WTC11 (cell line): ENCODE results near the gene MORC1. TPM values are rescaled to one million over a fixed set of nuclear protein-coding genes. Genes with fewer than 3 reads are reported as not detected.
"Not testable (repeated sequence)": the region's sequence is repeated elsewhere in the genome, so short reads cannot be mapped to it uniquely, and the experiment has no call there.

Experiments used
- ATAC-seq: fragments of 200-7000 bp; cut with Tn5 transposase; 2 replicates; pipeline ENCODE4 v1.10.0; 2021; ENCODE audit warnings: mild to moderate bottlenecking, moderate library complexity
- CTCF ChIA-PET: fragments of 300-600 bp; sonication (Branson Sonifier 250); formaldehyde crosslinking; loops from one replicate; lab custom pipeline; 2021; ENCODE audit warnings: antibody characterized with exemption; lab: Charles Lee
- POLR2A ChIA-PET: fragments of 350-600 bp; sonication (Branson Sonifier 250); formaldehyde crosslinking; loops from one replicate; lab custom pipeline; 2021; ENCODE audit warnings: antibody characterized with exemption; lab: Charles Lee
- DNase-seq: peaks from one replicate; pipeline ENCODE4 v3.0.0; 2021; ENCODE audit warnings: low spot score
- H3K27ac Mint-ChIP-seq: 2 replicates; pipeline ENCODE4 v1.8.0; 2021; ENCODE audit warnings: mixed read lengths
- H3K27me3 Mint-ChIP-seq: 2 replicates; pipeline ENCODE4 v1.8.0; 2021; ENCODE audit warnings: low read depth, mild to moderate bottlenecking, moderate library complexity, mixed read lengths
- H3K36me3 Mint-ChIP-seq: 2 replicates; pipeline ENCODE4 v1.8.0; 2021; ENCODE audit warnings: mixed read lengths
- H3K4me1 Mint-ChIP-seq: 2 replicates; pipeline ENCODE4 v1.8.0; 2022; ENCODE audit warnings: mixed read lengths
- H3K4me3 Mint-ChIP-seq: 2 replicates; pipeline ENCODE4 v1.8.0; 2021; ENCODE audit warnings: mild to moderate bottlenecking, moderate library complexity, mixed read lengths
- H3K9me3 Mint-ChIP-seq: 2 replicates; pipeline ENCODE4 v1.8.0; 2021; ENCODE audit warnings: mixed read lengths
- ATF6 ChIP-seq: sonication (generic); formaldehyde crosslinking; IDR thresholded peaks from 2 replicates; pipeline ENCODE4 v1.8.1; 2023; ENCODE audit warnings: mild to moderate bottlenecking, missing genetic modification reagents
- CREM ChIP-seq: sonication (generic); formaldehyde crosslinking; IDR thresholded peaks from 2 replicates; pipeline ENCODE4 v1.8.1; 2022; ENCODE audit warnings: mild to moderate bottlenecking, missing genetic modification reagents, moderate library complexity
- CTCF ChIP-seq: fragments of 200-600 bp; IDR thresholded peaks from 2 replicates; pipeline ENCODE4 v1.8.0; 2022; ENCODE audit warnings: antibody characterized with exemption
- E2F5 ChIP-seq: sonication (generic); formaldehyde crosslinking; IDR thresholded peaks from 2 replicates; pipeline ENCODE4 v1.8.1; 2022; ENCODE audit warnings: mild to moderate bottlenecking, moderate library complexity, missing genetic modification reagents
- ERG ChIP-seq: fragments of 250-450 bp; sonication (Bioruptor Pico); IDR thresholded peaks from 2 replicates; pipeline ENCODE4 v1.8.0; 2021; ENCODE audit warnings: mild to moderate bottlenecking
- OVOL2 ChIP-seq: fragments of 250-450 bp; sonication (Bioruptor Pico); IDR thresholded peaks from 2 replicates; pipeline ENCODE4 v1.9.0; 2021; ENCODE audit warnings: mild to moderate bottlenecking, borderline replicate concordance
- RELA ChIP-seq: sonication (generic); formaldehyde crosslinking; IDR thresholded peaks from 2 replicates; pipeline ENCODE4 v1.8.1; 2022; ENCODE audit warnings: missing genetic modification reagents, mild to moderate bottlenecking, borderline replicate concordance
- ZNF121 ChIP-seq: sonication (generic); formaldehyde crosslinking; IDR thresholded peaks from 2 replicates; pipeline ENCODE4 v1.8.0; 2023; ENCODE audit warnings: missing genetic modification reagents
- ZNF263 ChIP-seq: sonication (generic); formaldehyde crosslinking; IDR thresholded peaks from 2 replicates; pipeline ENCODE4 v1.8.1; 2022; ENCODE audit warnings: low read depth, mild to moderate bottlenecking, moderate library complexity, missing genetic modification reagents
- total RNA-seq: library from RNA; stranded (reverse); gene quantifications from 3 replicates; pipeline ENCODE4 v1.2.3, GENCODE V29; 2021
- TF ChIP-seq, protein P1 (sequence below): sonication (generic); formaldehyde crosslinking; IDR thresholded peaks from 2 replicates; pipeline ENCODE4 v1.8.1; 2023; ENCODE audit warnings: mild to moderate bottlenecking, missing genetic modification reagents
- TF ChIP-seq, protein P2 (sequence below): sonication (generic); formaldehyde crosslinking; IDR thresholded peaks from 2 replicates; pipeline ENCODE4 v1.8.0; 2022; ENCODE audit warnings: mild to moderate bottlenecking, missing genetic modification reagents

MORC1 gene
- total RNA-seq, 1 experiment from 2014 or later, result not detected

- ChIA-PET POLR2A (interaction anchor here (0.7 kb wide), 1 partner anchor 66 kb away, joined by 4 read pairs; no protein-coding TSS in a partner anchor), CTCF (interaction anchor here (0.6 to 3.0 kb wide), 13 partner anchors 8 to 167 kb away, joined by 3 to 45 read pairs (median 3); no protein-coding TSS in a partner anchor)
- Mint-ChIP-seq H3K4me1 (no peaks in the 10 kb centered on the region), H3K9me3 (peaks cover 10% of the 10 kb centered on the region), H3K36me3 (no peaks in the 10 kb centered on the region), H3K4me3 (no peak overlapping the region), H3K27me3 (no peaks in the 10 kb centered on the region), H3K27ac (no peak overlapping the region)
- peak; percentile 70 for TF ChIP-seq CTCF
- no peak for TF ChIP-seq ZNF263
- TF ChIP-seq ERG (CRISPR knock-in tag), result no peak
- TF ChIP-seq, protein P1, sequence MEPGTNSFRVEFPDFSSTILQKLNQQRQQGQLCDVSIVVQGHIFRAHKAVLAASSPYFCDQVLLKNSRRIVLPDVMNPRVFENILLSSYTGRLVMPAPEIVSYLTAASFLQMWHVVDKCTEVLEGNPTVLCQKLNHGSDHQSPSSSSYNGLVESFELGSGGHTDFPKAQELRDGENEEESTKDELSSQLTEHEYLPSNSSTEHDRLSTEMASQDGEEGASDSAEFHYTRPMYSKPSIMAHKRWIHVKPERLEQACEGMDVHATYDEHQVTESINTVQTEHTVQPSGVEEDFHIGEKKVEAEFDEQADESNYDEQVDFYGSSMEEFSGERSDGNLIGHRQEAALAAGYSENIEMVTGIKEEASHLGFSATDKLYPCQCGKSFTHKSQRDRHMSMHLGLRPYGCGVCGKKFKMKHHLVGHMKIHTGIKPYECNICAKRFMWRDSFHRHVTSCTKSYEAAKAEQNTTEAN (CRISPR knock-in tag), result no peak
- TF ChIP-seq ZNF121 (CRISPR knock-in tag), result peak; percentile 95
- TF ChIP-seq E2F5 (CRISPR knock-in tag), result no peak
- no peak for TF ChIP-seq OVOL2 (CRISPR knock-in tag)
- DNase-seq (peak; percentile 52), ATAC-seq (peak; percentile 100)
Observed at GRCh38 chr3:109081746-109082510, 36.0 kb downstream of the MORC1 start.

DNA sequence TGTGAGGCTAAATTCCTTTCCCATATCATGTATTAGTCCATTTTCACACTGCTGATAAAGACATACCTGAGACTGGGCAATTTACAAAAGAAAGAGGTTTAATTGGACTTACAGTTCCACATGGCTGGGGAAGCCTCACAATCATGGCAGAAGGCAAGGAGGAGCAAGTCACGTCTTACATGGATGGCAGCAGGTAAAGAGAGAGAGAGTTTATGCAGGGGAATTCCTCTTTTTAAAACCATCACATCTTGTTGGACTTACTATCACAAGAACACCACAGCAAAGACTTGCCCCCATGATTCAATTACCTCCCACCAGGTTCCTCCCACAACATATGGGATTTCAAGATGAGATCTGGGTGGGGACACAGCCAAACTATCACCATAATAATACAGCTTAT is 37.8 kb downstream of the MORC1 start:
- H3K36me3 Mint-ChIP-seq, H3K27ac Mint-ChIP-seq, DNase-seq, H3K9me3 Mint-ChIP-seq, H3K27me3 Mint-ChIP-seq, POLR2A ChIA-PET, H3K4me1 Mint-ChIP-seq, H3K4me3 Mint-ChIP-seq, ATAC-seq: not testable (repeated sequence)
- CTCF ChIA-PET, result interaction anchor here (1.1 kb wide), 1 partner anchor 61 kb away, joined by 3 read pairs; no protein-coding TSS in a partner anchor

GRCh38 chr3:109073116-109073515 is 44.8 kb downstream of the MORC1 start:
- Mint-ChIP-seq H3K36me3 (no peaks in the 10 kb centered on the region), H3K4me1 (peaks cover 10% of the 10 kb centered on the region), H3K27ac (no peak overlapping the region), H3K27me3 (no peaks in the 10 kb centered on the region)
- ATAC-seq (no peak), DNase-seq (no peak)
- POLR2A ChIA-PET, result no interaction called here
- TF ChIP-seq ATF6 (no peak), RELA (CRISPR knock-in tag) (no peak), CREM (no peak)
- TF ChIP-seq, protein P2, sequence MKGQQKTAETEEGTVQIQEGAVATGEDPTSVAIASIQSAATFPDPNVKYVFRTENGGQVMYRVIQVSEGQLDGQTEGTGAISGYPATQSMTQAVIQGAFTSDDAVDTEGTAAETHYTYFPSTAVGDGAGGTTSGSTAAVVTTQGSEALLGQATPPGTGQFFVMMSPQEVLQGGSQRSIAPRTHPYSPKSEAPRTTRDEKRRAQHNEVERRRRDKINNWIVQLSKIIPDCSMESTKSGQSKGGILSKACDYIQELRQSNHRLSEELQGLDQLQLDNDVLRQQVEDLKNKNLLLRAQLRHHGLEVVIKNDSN, result no peak
- TF ChIP-seq, all 79 proteins: peak for 0
- CTCF ChIA-PET, result interaction anchor here (2.8 to 2.9 kb wide), 2 partner anchors 9 to 49 kb away, joined by 11 to 13 read pairs; no protein-coding TSS in a partner anchor
- Mint-ChIP-seq H3K9me3 (no peaks in the 10 kb centered on the region), H3K4me3 (no peak overlapping the region)
